ENCODE measurements around the gene SPAG16.

The SPAG16 gene

GRCh38 chr2:214004463-214004862 lies 720.2 kb downstream of the SPAG16 start:
- TF ChIP-seq CTCF (IDR thresholded peaks at IDR 0.05; ENCODE audit: borderline replicate concordance, insufficient read depth, low read depth, low read length), result no peak

DNA sequence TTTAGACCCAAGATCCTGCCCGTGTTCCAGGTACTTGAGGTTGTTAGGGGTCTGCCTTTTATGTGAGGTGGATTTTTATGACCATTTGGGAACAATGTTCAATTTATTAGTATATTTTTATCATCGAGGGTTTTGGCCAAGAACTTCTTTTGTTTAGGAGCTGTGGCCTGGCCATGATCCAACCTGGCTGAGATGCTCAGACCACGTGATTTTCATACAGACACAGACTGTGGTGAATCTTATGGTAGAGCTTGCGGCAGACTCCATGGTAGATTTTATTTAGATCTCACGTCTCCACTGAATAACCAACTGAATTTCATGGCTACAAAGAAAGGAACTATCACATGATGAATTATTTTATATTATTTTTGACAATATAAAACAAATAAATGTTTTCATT lies 721.1 kb downstream of the SPAG16 start:
- no peak overlapping the region for H3K4me3 ChIP-seq (ENCODE audit: low read depth, low read length)
- TF ChIP-seq CTCF (IDR thresholded peaks at IDR 0.05; ENCODE audit: borderline replicate concordance, insufficient read depth, low read depth, low read length), result no peak

More at GRCh38 chr2:214004463-214004862, 720.2 kb downstream of the SPAG16 start:
- H3K4me3 ChIP-seq (ENCODE audit: low read depth, low read length), result no peak overlapping the region

- no peak for TF ChIP-seq CTCF (IDR thresholded peaks at IDR 0.05; ENCODE audit: borderline replicate concordance, insufficient read depth, low read depth, low read length)
- no peak overlapping the region for H3K4me3 ChIP-seq (ENCODE audit: low read depth, low read length)
Observed at GRCh38 chr2:214006601-214007000, 722.3 kb downstream of the SPAG16 start.

DNA sequence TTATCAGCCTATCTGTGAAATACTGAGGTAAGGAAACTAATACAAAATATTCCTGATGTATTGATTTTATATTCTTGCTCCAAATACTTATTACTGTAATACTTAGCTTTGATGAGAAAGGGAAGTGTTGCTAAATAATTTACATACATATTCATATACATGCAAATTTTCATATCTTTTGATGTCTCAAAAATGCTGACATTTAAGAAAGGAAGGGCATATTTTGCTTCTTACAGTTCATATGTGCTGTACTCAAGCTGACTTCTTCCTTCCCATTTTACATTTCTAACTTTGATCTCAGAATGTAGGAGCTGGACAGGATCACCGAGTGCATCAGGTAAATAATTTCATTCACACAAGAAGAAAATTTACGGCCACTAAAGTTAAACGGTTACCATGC lies 727.4 kb downstream of the SPAG16 start:
- no peak overlapping the region for H3K4me3 ChIP-seq (ENCODE audit: low read depth, low read length)
- no peak for TF ChIP-seq CTCF (IDR thresholded peaks at IDR 0.05; ENCODE audit: borderline replicate concordance, insufficient read depth, low read depth, low read length)

- H3K4me3 ChIP-seq (ENCODE audit: low read depth, low read length), result no peak overlapping the region
- no peak for TF ChIP-seq CTCF (IDR thresholded peaks at IDR 0.05; ENCODE audit: borderline replicate concordance, insufficient read depth, low read depth, low read length)
Observed at GRCh38 chr2:214014551-214015220, 730.4 kb downstream of the SPAG16 start.

GRCh38 chr2:214019229-214019972 lies 735.1 kb downstream of the SPAG16 start:
- TF ChIP-seq CTCF (IDR thresholded peaks at IDR 0.05; ENCODE audit: borderline replicate concordance, insufficient read depth, low read depth, low read length), result no peak
- no peak overlapping the region for H3K4me3 ChIP-seq (ENCODE audit: low read depth, low read length)

GRCh38 chr2:214019973-214020345 lies 735.7 kb downstream of the SPAG16 start:
- no peak overlapping the region for H3K4me3 ChIP-seq (ENCODE audit: low read depth, low read length)
- no peak for TF ChIP-seq CTCF (IDR thresholded peaks at IDR 0.05; ENCODE audit: borderline replicate concordance, insufficient read depth, low read depth, low read length)
